Fibroblast of lung (primary cell): ENCODE data around the gene TATDN3. TPM values are rescaled to one million over a fixed set of nuclear protein-coding genes. Genes with fewer than 3 reads are reported as not detected.
A peak's percentile ranks its signal among the peaks of the same experiment; 100 is the strongest.

Experiments
- DNase-seq, 2 donors: peaks; one replicate each; pipeline versions ENCODE4 v3.0.0 to v3.0.0-alpha.2; 2010; ENCODE audit warnings: low read depth in 2 of 2
- H2AFZ ChIP-seq: 2 replicates; pipeline ENCODE4 v1.5.1; 2012; ENCODE audit warnings: low read length, control low read depth, inconsistent platforms
- H3K27ac ChIP-seq: 2 replicates; pipeline ENCODE4 v1.5.1; 2011; ENCODE audit warnings: low read length, control low read depth; ENCODE audit not compliant: insufficient read depth
- H3K27me3 ChIP-seq: 2 replicates; pipeline ENCODE4 v1.5.1; 2011; ENCODE audit warnings: mild to moderate bottlenecking, low read length; ENCODE audit not compliant: control insufficient read depth, insufficient read depth
- H3K36me3 ChIP-seq: 2 replicates; pipeline ENCODE4 v1.5.1; 2011; ENCODE audit warnings: low read length; ENCODE audit not compliant: control insufficient read depth, insufficient read depth
- H3K4me1 ChIP-seq: 2 replicates; pipeline ENCODE4 v1.5.1; 2011; ENCODE audit warnings: low read length; ENCODE audit not compliant: control insufficient read depth, insufficient read depth; ENCODE audit errors: extremely low read depth
- H3K4me2 ChIP-seq: 2 replicates; pipeline ENCODE4 v1.5.1; 2011; ENCODE audit warnings: low read length, control low read depth; ENCODE audit not compliant: insufficient read depth; ENCODE audit errors: extremely low read depth
- H3K4me3 ChIP-seq, 4 experiments: fragments of 200-600 bp in 1 of 4; sonication (generic) in 1 of 4; replicated peaks in 1 of 4; 2 replicates each; pipeline ENCODE4 v1.5.1; 2011 to 2016; ENCODE audit warnings: low read length in 4 of 4, low read depth in 3 of 4, mild to moderate bottlenecking in 3 of 4, control low read depth in 2 of 4, inconsistent platforms in 1 of 4, mixed read lengths in 1 of 4; ENCODE audit not compliant: insufficient read depth in 1 of 4; ENCODE audit errors: control extremely low read depth in 1 of 4
- H3K79me2 ChIP-seq: 2 replicates; pipeline ENCODE4 v1.5.1; 2012; ENCODE audit warnings: mild to moderate bottlenecking, low read length, inconsistent platforms; ENCODE audit not compliant: control insufficient read depth, insufficient read depth
- H3K9ac ChIP-seq: 2 replicates; pipeline ENCODE4 v1.5.1; 2011; ENCODE audit warnings: mild to moderate bottlenecking, low read length, control low read depth; ENCODE audit not compliant: insufficient read depth
- H3K9me3 ChIP-seq: 2 replicates; pipeline ENCODE4 v1.5.1; 2012; ENCODE audit warnings: low read depth, low read length; ENCODE audit not compliant: control insufficient read depth, insufficient read depth
- H4K20me1 ChIP-seq: 2 replicates; pipeline ENCODE4 v1.5.1; 2011; ENCODE audit warnings: low read length; ENCODE audit not compliant: control insufficient read depth, insufficient read depth; ENCODE audit errors: extremely low read depth
- CTCF ChIP-seq, 2 donors: IDR thresholded peaks in 1 of 2; conservative IDR thresholded peaks in 1 of 2; 1 replicate in 1 of 2; 2 replicates in 1 of 2; pipeline ENCODE4 v1.5.1; 2011 to 2012; ENCODE audit warnings: low read length in 2 of 2, control low read depth in 1 of 2, inconsistent platforms in 1 of 2, low read depth in 1 of 2, mild to moderate bottlenecking in 1 of 2
- EZH2 ChIP-seq: IDR thresholded peaks from 2 replicates; pipeline ENCODE4 v1.5.1; 2012; ENCODE audit warnings: low read length, control low read depth, mild to moderate bottlenecking; ENCODE audit errors: missing control alignments
- polyA plus RNA-seq, 2 donors: library from polyadenylated mRNA; depleted of rRNA in 1 of 2; stranded (reverse) in 1 of 2; unstranded in 1 of 2; fragments of >200 nt; gene quantifications; 2 replicates each; pipeline ENCODE4 v1.2.1, GENCODE V29; 2011 to 2012; ENCODE audit warnings: missing spikeins in 1 of 2
- total RNA-seq: library from RNA; depleted of rRNA; stranded (reverse); fragments of >200 nt; gene quantifications from 2 replicates; pipeline ENCODE4 v1.2.1, GENCODE V29; 2014

The TATDN3 gene
- total and polyA plus RNA-seq, 2 donors (not counting 1 experiment from before 2014, with no cell fraction given), result 17.6 to 22.5 TPM

GRCh38 chr1:212769459-212770167, 22.1 kb upstream of the TATDN3 start:
- Histone ChIP-seq H3K9ac (no peak overlapping the region), H3K4me2 (no peak overlapping the region), H3K9me3 (no peaks in the 10 kb centered on the region), H4K20me1 (no peaks in the 10 kb centered on the region), H3K36me3 (peaks cover 2% of the 10 kb centered on the region), H3K4me3 (no peak overlapping the region), H3K4me1 (no peaks in the 10 kb centered on the region), H2AFZ (no peak overlapping the region), H3K27me3 (no peaks in the 10 kb centered on the region), H3K27ac (no peak overlapping the region), H3K79me2 (no peaks in the 10 kb centered on the region)
- TF ChIP-seq CTCF (conservative IDR thresholded peaks at IDR 0.05 in 1 of 2, IDR thresholded peaks at IDR 0.05 in 1 of 2; ENCODE audit: low read depth in 1 of 2, low read length in 2 of 2) (no peak), EZH2 (no peak)
- DNase-seq, result peak; percentile 10 to 11

GRCh38 chr1:212771341-212771740, 20.4 kb upstream of the TATDN3 start:
- no peak overlapping the region for H3K4me2 ChIP-seq
- no peak overlapping the region for H3K4me3 ChIP-seq
- DNase-seq, result no peak
- no peaks in the 10 kb centered on the region for H3K4me1 ChIP-seq
- no peak for TF ChIP-seq CTCF (conservative IDR thresholded peaks at IDR 0.05 in 1 of 2, IDR thresholded peaks at IDR 0.05 in 1 of 2; ENCODE audit: low read depth in 1 of 2, low read length in 2 of 2)
- no peak for TF ChIP-seq EZH2
- no peaks in the 10 kb centered on the region for H3K9me3 ChIP-seq
- H3K27ac ChIP-seq, result no peak overlapping the region
- H2AFZ ChIP-seq, result no peak overlapping the region
- H3K79me2 ChIP-seq, result no peaks in the 10 kb centered on the region
- no peak overlapping the region for H3K9ac ChIP-seq
- H3K36me3 ChIP-seq, result peaks cover 2% of the 10 kb centered on the region
- H3K27me3 ChIP-seq, result no peaks in the 10 kb centered on the region
- no peaks in the 10 kb centered on the region for H4K20me1 ChIP-seq

- Histone ChIP-seq H3K4me2 (no peak overlapping the region), H3K4me3 (no peak overlapping the region), H3K27me3 (no peaks in the 10 kb centered on the region), H3K9me3 (no peaks in the 10 kb centered on the region), H3K27ac (no peak overlapping the region), H3K36me3 (peaks cover 2% of the 10 kb centered on the region), H3K79me2 (no peaks in the 10 kb centered on the region), H4K20me1 (no peaks in the 10 kb centered on the region), H3K9ac (no peak overlapping the region), H3K4me1 (no peaks in the 10 kb centered on the region), H2AFZ (no peak overlapping the region)
- no peak for DNase-seq
- TF ChIP-seq CTCF (conservative IDR thresholded peaks at IDR 0.05 in 1 of 2, IDR thresholded peaks at IDR 0.05 in 1 of 2; ENCODE audit: low read depth in 1 of 2, low read length in 2 of 2), result no peak
- TF ChIP-seq EZH2, result no peak
Measured at GRCh38 chr1:212773011-212773410, 18.7 kb upstream of the TATDN3 start.
